PFSK-1 (cell line): ENCODE data around the gene CNGB1.

Experiments
- FOXP2 ChIP-seq: optimal IDR thresholded peaks from 2 replicates; pipeline ENCODE3; 2011; ENCODE audit warnings: borderline replicate concordance, control low read depth, inconsistent platforms; ENCODE audit not compliant: insufficient read depth; ENCODE audit errors: extremely low read length, extremely low read depth
- POLR2AphosphoS5 ChIP-seq: IDR thresholded peaks from 2 replicates; pipeline ENCODE4 v1.6.1; 2012; ENCODE audit warnings: low read depth, mild to moderate bottlenecking, control low read depth, low read length, moderate library complexity
- REST ChIP-seq, 2 experiments: IDR thresholded peaks; 2 replicates each; pipeline versions ENCODE4 v1.6.1 to v1.8.0; 2011 to 2012; ENCODE audit warnings: low read depth in 2 of 2, low read length in 2 of 2, control low read depth in 1 of 2, inconsistent platforms in 1 of 2, mild to moderate bottlenecking in 1 of 2, moderate library complexity in 1 of 2; ENCODE audit not compliant: insufficient read depth in 1 of 2
- SIN3A ChIP-seq: IDR thresholded peaks from 2 replicates; pipeline ENCODE4 v1.6.1; 2012; ENCODE audit warnings: mild to moderate bottlenecking, low read length, moderate library complexity, borderline replicate concordance; ENCODE audit not compliant: insufficient read depth
- TAF1 ChIP-seq: IDR thresholded peaks from 2 replicates; pipeline ENCODE4 v1.6.1; 2012; ENCODE audit warnings: low read length, control low read depth, borderline replicate concordance; ENCODE audit not compliant: insufficient read depth

- TF ChIP-seq POLR2AphosphoS5, result no peak
- no peak for TF ChIP-seq REST (IDR thresholded peaks at IDR 0.05; ENCODE audit: insufficient read depth in 1 of 2, low read depth in 2 of 2, low read length in 2 of 2)
- no peak for TF ChIP-seq TAF1
- TF ChIP-seq SIN3A, result no peak
- TF ChIP-seq FOXP2, result no peak
These were observed 100.0 kb downstream of the CNGB1 start for GRCh38 chr16:57870753-57871454.
